ENCODE measurements around the gene DLX4.

DLX4 gene

DNA sequence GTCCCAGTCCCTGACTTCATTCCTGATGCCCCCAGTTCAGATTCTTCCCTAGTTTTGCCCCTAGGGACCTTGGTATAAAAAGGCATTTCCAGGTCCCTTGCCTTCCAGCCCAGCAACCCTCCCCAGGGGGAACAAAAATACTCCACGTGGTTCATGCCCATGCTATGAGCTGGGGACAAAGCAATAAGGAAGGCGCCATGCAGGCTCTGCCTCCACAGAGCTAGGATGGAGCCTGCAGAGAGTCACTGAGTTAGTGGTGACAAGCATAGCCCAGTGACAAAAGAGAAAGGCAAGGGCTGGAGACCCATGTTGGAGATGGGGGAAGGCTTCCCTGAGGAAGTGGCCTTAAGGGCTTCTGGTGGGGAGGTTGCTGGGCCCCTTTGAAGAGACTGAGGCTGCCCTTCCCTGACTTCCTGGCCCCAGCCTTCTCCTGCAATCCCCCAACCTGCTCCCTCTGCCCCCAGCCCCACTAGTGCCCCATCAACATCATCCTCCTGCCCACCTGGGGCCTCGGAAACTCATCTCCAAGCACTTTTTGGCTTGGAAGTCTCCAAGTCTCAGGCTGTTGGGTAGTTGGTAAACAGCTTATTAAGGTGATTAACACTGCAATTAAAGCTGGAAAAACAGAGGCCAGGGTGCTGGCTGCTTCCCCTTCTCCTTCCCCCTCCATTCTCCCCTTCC, 16.5 kb downstream of the DLX4 start:
- no peak for DNase-seq (ENCODE audit: low read depth in 1 of 2, low spot score in 1 of 2)

GRCh38 chr17:49986396-49987289, 17.7 kb downstream of the DLX4 start:
- DNase-seq (ENCODE audit: low read depth in 1 of 2, low spot score in 1 of 2): no peak

- no peak for DNase-seq (ENCODE audit: low read depth in 1 of 2, low spot score in 1 of 2)
Measured at GRCh38 chr17:49987290-49987585, 18.2 kb downstream of the DLX4 start.

DNA sequence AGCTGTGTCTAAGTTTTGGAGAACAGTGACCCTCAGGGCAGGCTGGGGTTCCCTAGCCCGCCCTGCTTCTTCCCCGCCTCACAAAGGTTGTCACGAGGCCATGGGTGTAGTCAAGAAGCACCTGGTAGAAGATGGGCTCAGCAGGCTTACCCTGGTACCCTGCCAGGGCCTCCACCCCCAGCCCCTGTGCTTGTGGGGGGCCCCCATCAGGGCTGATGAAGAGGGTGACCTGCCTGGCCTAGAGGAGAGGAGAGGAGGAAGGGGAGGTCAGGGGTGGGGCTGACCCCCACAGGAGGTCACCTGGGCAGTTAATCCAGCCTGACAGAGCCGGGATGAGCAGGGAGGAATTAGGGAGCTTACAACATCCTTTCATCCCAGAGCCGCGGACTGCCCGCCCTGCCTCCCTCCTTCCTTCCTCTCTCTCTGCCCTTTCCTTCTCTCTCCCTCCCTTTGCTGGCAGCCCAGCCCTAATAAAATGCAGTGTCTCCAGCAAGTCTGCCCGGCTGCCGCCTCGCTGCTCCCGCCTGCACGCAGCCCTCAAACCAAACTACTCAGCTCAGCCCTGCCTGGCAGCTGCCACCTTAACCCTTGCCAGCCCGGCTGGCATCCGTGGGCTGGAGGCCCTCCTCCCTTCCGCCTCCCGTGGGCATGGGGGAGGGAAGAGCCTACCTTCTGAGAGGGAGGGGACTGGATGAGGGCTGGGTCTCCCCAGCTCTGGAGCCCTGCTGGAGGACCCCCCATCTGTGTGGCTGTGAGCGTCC, 18.9 kb downstream of the DLX4 start:
- no peak for DNase-seq (ENCODE audit: low read depth in 1 of 2, low spot score in 1 of 2)

DNA sequence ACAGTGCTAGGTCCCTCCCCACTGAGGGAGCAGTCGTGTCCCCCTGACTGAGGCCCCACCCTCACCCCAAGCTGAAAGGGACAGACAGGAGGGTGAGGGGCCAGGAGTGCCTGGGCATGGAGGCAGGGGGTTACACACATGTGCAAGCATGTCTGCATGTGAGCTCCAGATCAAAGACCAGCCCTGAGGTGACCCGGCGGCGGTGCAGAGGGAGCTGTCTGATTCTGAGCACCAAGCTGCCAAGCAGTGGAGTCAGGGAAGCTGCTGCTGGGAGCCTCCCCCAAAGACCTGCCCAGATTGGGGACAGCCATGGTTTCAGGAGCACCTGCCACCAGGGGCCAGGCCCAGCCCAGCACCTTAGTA, 20.5 kb downstream of the DLX4 start:
- DNase-seq (ENCODE audit: low read depth in 1 of 2, low spot score in 1 of 2): no peak

DNA sequence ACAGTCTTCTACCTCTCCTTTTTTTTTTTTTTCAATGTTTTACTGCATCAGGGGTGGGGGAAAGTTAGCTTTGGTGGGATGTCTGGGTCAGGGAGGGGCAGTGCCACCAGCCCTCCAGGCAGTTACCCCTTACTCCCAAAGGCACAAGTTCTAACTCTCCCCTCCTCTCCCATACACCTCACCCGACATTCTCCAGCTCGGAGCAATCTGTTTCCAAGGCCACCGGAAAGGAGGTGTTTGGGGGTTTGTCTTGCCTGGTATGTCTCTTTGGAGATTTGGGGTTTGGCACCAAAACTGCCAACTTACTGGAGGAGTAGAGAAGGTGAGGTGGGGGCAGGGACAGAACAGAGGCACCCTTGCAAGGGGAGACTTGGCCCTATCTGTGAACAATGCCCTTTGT, 21.3 kb downstream of the DLX4 start:
- no peak for DNase-seq (ENCODE audit: low read depth in 1 of 2, low spot score in 1 of 2)

DNA sequence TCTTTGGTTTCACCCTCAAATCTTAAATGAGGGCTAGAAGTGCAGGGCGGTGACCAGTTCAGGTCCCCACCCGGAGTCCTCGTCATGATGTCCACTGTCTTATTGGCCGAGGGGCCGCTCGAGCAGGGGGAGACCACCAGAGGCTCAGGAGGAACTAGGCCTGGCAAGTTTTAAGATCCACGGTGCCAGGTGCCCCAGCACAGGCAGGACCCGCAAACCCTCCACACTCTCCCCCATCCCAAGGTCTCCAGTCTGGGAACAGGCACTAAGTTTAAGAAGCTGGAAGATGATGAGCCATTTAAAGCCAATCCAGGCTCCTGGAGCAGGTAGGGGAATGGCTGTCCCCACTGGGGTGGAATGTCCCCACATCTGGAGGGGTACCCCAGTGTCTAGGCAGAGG, 21.9 kb downstream of the DLX4 start:
- no peak for DNase-seq (ENCODE audit: low read depth in 1 of 2, low spot score in 1 of 2)

DNA sequence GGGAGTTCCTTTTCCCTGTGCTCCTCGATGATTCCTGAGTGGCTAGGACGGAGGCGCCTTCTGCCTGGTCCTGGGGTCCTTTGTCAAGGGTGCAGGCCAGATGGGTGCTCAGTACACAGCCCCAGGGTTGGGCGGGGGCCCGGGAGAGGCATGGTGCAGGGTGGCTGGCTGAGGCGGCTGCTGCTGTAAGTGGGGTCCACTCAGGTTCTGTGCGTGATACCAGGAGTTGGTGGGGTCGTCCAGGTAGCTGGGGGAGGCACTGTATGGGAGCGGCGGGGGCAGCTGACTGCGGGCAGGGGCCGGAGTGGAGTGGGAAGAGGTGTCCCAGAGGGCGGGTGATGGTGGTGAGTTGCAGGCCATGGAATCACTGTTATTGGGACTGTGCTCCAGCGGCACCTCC, 22.4 kb downstream of the DLX4 start:
- no peak for DNase-seq (ENCODE audit: low read depth in 1 of 2, low spot score in 1 of 2)

- DNase-seq (ENCODE audit: low read depth in 1 of 2, low spot score in 1 of 2): no peak
Measured at GRCh38 chr17:49992191-49992932, 23.4 kb downstream of the DLX4 start.

DNA sequence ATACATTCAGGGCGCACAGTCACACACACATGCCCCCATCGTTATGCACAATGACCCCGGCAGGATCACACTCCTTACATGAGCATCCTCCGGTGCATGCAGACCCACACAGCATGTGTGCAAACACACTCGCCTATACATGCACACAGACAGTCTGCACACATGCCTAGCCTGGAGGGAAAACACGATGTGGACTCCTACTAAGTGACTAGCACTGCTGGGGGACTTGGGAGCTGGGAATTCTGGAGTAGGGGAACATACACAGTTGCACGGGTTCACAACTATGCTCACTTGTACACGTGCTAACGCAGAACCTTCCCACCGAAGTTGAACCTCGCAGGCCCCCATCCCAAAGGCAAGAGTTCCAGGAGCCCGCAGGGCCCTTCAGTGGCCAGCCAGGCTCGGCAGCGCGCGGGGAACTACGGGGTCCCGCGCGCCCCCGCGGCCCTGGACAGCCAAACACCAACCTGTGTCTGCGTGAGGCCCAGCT, 24.0 kb downstream of the DLX4 start:
- no peak for DNase-seq (ENCODE audit: low read depth in 1 of 2, low spot score in 1 of 2)

DNA sequence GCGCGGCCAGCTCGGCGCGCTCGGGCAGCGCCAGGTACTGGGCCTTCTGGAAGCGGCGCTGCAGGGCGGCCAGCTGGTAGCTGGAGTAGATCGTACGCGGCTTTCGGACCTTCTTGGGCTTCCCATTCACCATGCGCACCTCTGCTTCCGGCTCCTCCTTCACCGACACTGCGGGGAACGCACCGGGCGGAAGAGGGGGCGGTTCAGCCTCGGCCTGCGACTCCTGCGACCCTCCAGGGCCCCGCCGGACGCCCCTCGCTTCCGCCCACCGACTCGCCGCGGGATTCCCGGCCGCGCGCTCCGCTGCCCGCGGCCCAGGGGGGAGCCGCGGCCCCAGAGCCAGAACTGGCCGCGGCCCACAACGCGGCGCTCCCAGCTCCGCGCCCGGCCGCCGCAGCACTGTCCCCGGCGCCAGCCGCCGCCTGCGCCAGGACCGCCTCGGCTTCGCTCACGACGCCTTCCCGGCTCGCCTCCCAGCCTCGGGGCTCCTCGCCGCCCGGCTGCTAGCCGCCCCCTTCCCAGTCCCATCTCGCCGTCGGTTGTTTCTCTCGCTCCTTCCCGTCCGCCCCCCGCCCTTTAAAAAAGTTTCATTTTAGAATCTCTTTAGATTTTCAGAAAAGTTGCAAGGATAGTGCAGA, 24.6 kb downstream of the DLX4 start:
- no peak for DNase-seq (ENCODE audit: low read depth in 1 of 2, low spot score in 1 of 2)

DNA sequence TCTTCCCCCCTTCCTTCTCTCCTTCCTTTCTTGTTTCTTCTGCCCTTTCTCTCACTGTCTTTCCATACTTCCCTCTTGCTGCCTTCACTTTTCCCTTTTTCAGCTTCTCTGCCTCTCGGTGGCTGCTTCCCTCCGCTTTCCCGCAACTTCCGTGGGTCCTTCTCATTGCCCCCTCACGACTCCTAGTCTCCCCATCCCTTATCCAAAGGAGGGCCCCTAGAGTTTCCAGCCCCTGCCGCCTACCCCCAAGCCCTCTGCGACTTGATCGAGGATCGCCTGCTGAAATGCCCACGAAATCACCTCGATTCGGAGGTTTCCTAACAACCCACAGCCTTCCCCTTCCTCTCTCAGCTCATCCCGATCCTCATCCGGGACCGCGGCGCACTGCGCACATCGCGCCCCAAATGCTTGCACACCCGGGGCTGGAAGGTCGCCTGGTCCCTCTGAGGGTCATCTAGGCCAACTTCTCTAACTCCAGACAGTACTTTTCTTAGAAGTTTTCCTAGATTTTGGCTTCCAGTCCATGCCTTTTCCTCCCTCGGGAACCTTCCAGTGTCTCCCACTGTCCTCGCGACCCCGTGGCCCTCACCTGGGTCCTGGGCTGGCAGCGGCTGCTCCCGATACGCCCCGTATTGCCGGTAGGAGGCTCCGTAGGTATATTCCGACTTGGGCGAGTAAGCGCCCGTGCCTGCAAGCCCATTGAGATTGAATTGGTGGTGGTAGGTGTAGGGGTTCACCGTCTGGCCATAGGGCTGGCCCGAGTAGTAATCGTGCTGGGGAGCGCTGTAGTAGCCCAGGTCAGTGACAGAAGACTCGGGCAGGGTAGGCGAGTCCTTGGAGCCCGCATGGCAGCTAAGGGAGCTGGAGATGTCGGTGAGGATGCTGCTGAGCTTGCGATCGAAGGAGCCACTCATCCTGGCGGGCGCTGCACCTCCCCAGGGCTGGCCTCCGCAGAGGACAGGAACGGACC, 25.4 kb downstream of the DLX4 start:
- no peak for DNase-seq (ENCODE audit: low read depth in 1 of 2, low spot score in 1 of 2)

- no peak for DNase-seq (ENCODE audit: low read depth in 1 of 2, low spot score in 1 of 2)
Measured at GRCh38 chr17:49995055-49995738, 26.2 kb downstream of the DLX4 start, which contains the start of gene DLX3. Gene DLX3, minus strand, starts transcription at chr17:49995224. Its CDS starts 226 bp downstream, at chr17:49994998.

GRCh38 chr17:49996121-49996494, 27.1 kb downstream of the DLX4 start:
- no peak for DNase-seq (ENCODE audit: low read depth in 1 of 2, low spot score in 1 of 2)

- peak; percentile 46 to 64 for DNase-seq (ENCODE audit: low read depth in 1 of 2, low spot score in 1 of 2)
Measured at GRCh38 chr17:49996495-49997300, 27.7 kb downstream of the DLX4 start.

DNA sequence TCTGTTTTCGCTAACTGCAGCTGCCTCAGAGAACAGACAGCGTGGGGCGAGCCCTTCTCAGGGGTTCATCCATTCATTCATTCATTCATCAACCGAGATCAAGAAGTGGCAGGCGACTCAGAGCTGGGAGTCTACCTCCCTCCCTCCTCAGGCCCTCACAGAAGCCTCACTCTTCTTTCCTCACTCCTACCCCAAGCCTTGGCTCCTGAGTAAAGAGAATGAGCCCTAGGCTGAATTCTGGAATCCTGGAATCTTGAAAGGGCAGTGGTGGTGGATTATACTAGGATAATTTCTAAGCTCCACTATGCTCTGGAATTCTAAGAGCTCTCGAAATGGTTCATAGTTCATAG, 28.3 kb downstream of the DLX4 start:
- no peak for DNase-seq (ENCODE audit: low read depth in 1 of 2, low spot score in 1 of 2)

DNA sequence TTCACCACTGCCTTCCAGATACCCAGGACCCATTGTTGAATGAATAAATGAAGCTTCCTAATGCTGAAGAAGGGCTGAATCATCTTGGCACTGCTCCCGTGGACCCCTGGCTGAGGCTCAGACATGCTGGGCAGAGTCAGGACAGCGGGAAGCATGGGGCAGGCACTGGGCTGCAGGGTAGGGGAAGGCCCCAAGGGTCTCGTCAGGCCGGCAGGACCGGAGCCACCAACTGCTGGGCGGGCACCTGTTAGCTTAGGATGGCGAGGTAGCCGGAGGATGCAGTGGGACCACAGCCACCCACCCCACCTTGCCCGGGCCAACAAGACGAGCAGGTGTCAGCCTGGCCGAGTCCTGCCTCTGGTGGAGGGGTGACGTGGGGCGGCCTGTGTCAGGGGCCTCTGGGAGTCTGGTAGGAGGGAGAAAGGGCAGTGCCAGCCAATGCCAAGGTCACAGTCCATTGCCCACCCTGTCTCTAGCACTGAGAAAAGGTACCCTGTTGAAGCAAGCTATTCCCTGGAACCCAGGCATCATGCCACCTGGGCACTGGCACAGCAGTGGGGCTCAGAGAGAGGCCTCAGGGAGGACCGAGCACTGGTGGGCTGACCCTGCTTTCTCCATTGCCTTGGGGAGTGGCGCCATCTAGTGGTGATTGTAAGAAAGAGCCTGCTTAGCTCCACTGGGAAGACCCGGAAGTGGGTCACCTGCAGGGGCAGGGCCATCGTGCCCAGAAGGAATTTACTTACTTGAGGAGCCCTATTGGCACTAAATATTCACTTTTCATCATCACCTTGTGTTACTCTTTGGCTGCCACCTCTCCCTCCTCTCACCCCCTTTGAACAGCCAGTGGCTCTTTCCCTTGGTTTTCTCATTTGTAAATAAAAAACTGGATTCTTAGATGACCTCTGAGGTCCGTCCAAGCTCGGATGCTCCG, 29.0 kb downstream of the DLX4 start:
- DNase-seq (ENCODE audit: low read depth in 1 of 2, low spot score in 1 of 2): peak; percentile 52 to 61

Data from stimulated activated CD4-positive, alpha-beta T cell treated with anti-CD3 and anti-CD28 coated beads, Interleukin-15, amount 100 ng/mL, for 1 hour (primary cell).